ENCODE data around the gene COL4A5.

- TF ChIP-seq EZH2 (IDR thresholded peaks at IDR 0.05; ENCODE audit: borderline replicate concordance), result no peak
- TF ChIP-seq CTCF (IDR thresholded peaks at IDR 0.05; ENCODE audit: poor library complexity), result no peak
Observed at GRCh38 chrX:108419401-108419800, 20.2 kb upstream of the COL4A5 start.
